Left ventricle myocardium inferior (tissue), 1 donor: ENCODE results near the gene FBXW11. TPM values are rescaled to one million over a fixed set of nuclear protein-coding genes. Genes with fewer than 3 reads are reported as not detected.
"Not testable (repeated sequence)": the region's sequence is repeated elsewhere in the genome, so short reads cannot be mapped to it uniquely, and the experiment has no call there.

Source experiments
- DNase-seq: peaks from one replicate; pipeline ENCODE4 v3.0.0-alpha.2; 2020
- H3K27ac ChIP-seq: fragments of 200-600 bp; replicated peaks from 2 replicates; pipeline ENCODE4 v1.8.0; 2021
- H3K27me3 ChIP-seq: fragments of 200-600 bp; 2 replicates; pipeline ENCODE4 v1.8.0; 2021; ENCODE audit warnings: low read depth
- H3K36me3 ChIP-seq: fragments of 200-600 bp; 2 replicates; pipeline ENCODE4 v1.8.0; 2021
- H3K4me1 ChIP-seq: fragments of 200-600 bp; 2 replicates; pipeline ENCODE4 v1.8.0; 2021
- H3K4me3 ChIP-seq: fragments of 200-600 bp; 2 replicates; pipeline ENCODE4 v1.8.0; 2021; ENCODE audit warnings: mild to moderate bottlenecking, moderate library complexity
- H3K9me3 ChIP-seq: fragments of 200-600 bp; replicated peaks from 2 replicates; pipeline ENCODE4 v1.8.0; 2021
- CTCF ChIP-seq: fragments of 200-600 bp; IDR thresholded peaks from 2 replicates; pipeline ENCODE4 v1.8.0; 2021; ENCODE audit warnings: antibody characterized with exemption, mild to moderate bottlenecking, borderline replicate concordance
- intact Hi-C: fragments of 100-400 bp; cut with micrococcal nuclease; formaldehyde crosslinking; loops from one replicate; pipeline ENCODE4 v1.11.0; 2022
- total RNA-seq: library from RNA; stranded (reverse); fragmentation: NEBNext Ultra II Directional; extraction: Animal tissue kit (Norgen Biotek cat#: 25700); gene quantifications from one replicate; pipeline ENCODE4 v1.2.1, GENCODE V29; 2021
- donor health status: DM: no; HTN: yes; CAD: no; lungs with severe emphysema.

The FBXW11 gene
- total RNA-seq, 1 donor from 2014 or later, result 69.0 TPM

DNA sequence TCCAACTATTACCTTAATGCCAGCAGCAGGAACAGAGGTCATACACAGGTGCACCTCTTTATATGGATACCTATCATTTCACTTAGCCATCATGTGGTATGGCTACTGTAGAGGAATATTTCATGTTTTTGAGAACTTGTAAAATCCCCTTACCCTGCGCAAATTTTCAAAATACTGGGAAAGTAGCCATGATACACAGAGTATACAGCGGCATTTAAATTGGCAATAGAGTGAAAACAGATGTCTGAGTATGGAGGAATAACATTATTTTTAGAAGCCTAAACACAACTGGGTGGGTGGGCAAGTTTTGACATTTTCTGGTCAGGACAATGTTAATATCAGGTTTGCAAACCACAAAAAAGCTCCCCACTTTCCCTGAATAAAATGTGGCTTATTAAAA, 111.4 kb downstream of the FBXW11 start:
- Histone ChIP-seq H3K27ac (no peak overlapping the region), H3K4me1 (peaks cover 49% of the 10 kb centered on the region), H3K36me3 (peaks cover 17% of the 10 kb centered on the region), H3K27me3 (no peaks in the 10 kb centered on the region), H3K9me3 (no peaks in the 10 kb centered on the region), H3K4me3 (no peak overlapping the region)
- no peak for DNase-seq
- no peak for TF ChIP-seq CTCF
- intact Hi-C loops, result no loop called here

GRCh38 chr5:171893290-171893886, 113.0 kb downstream of the FBXW11 start:
- H3K27me3 ChIP-seq, result no peaks in the 10 kb centered on the region
- no peaks in the 10 kb centered on the region for H3K9me3 ChIP-seq
- no peak for TF ChIP-seq CTCF
- DNase-seq, result no peak
- H3K4me1 ChIP-seq, result peaks cover 56% of the 10 kb centered on the region
- intact Hi-C loops, result no loop called here
- no peak overlapping the region for H3K4me3 ChIP-seq
- H3K27ac ChIP-seq, result no peak overlapping the region
- peaks cover 22% of the 10 kb centered on the region for H3K36me3 ChIP-seq

DNA sequence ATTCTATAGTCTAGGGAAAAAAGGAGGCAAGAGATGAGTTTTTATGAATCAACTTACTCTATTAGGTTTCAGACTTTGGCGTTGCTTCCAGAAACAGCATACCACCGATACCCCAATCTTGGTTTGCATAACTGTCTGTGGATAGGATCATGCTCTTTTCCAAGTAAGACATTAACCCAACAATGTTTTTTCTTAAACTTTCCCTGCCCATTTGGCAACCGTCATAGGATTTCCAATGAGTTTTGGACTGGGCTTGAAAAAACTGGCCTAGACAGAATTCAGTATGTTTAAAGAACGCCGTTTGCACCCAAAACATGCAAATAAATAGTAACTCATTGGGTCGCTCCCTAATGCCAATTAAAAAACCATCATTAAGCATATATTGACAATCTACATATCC, 114.8 kb downstream of the FBXW11 start:
- Histone ChIP-seq H3K4me3 (no peak overlapping the region), H3K9me3 (no peaks in the 10 kb centered on the region), H3K27ac (no peak overlapping the region), H3K36me3 (peaks cover 11% of the 10 kb centered on the region), H3K4me1 (peaks cover 66% of the 10 kb centered on the region), H3K27me3 (no peaks in the 10 kb centered on the region)
- DNase-seq, result no peak
- no peak for TF ChIP-seq CTCF
- intact Hi-C loops, result no loop called here

DNA sequence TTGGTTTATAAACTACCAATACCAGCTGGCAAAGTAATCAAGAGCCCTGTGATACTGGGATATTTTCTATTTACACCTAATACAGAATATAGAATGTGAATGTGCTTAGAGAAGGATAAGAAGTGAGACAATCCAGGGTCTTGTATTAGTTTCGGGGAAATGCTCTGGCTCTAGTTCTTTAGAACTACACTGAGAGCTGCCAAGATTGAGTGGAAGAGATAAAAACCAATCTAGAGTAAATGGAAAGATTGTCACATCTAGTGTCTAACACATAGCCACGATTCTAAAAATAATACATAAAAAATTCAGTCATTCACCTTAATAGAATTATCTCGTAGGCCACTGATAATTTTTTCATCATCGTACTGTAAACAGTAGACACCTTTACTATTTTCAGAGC, 115.3 kb downstream of the FBXW11 start:
- Histone ChIP-seq H3K36me3 (peaks cover 11% of the 10 kb centered on the region), H3K27ac (no peak overlapping the region), H3K27me3 (no peaks in the 10 kb centered on the region), H3K4me3 (no peak overlapping the region), H3K9me3 (no peaks in the 10 kb centered on the region), H3K4me1 (peaks cover 63% of the 10 kb centered on the region)
- DNase-seq, result no peak
- TF ChIP-seq CTCF, result no peak
- intact Hi-C loops, result no loop called here

DNA sequence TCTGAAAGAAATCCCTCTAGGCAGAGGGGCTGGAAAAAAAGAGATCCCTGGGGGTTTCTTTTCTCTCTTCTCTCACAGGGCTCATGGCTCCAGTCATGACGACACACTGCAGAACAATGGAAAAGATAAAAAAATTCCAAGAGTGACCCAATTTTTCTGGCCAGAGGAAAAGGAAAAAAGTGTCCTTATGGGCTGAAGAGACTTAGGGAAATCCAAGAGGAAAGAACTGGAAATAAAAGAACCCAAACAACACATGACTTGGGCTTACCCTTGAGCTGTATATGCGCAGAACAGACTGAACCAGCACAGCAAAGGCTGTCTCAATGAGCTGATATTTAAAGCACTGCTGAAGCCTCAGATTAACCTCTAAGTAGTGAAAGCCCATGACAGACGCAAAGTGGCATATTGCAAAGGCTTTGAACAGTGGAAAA, 118.4 kb downstream of the FBXW11 start:
- Histone ChIP-seq H3K4me3 (no peak overlapping the region), H3K27me3 (no peaks in the 10 kb centered on the region), H3K36me3 (peaks cover 32% of the 10 kb centered on the region), H3K27ac (peak overlapping the region; percentile 57), H3K9me3 (no peaks in the 10 kb centered on the region), H3K4me1 (peaks cover 42% of the 10 kb centered on the region)
- intact Hi-C loops, result no loop called here
- no peak for TF ChIP-seq CTCF
- DNase-seq, result no peak

GRCh38 chr5:171886037-171886436, 120.4 kb downstream of the FBXW11 start:
- H3K27ac ChIP-seq, intact Hi-C loops: not testable (repeated sequence)
- peaks cover 22% of the 10 kb centered on the region for H3K4me1 ChIP-seq

More at GRCh38 chr5:171886037-171886436, 120.4 kb downstream of the FBXW11 start:
- DNase-seq, H3K4me3 ChIP-seq, H3K27me3 ChIP-seq, H3K9me3 ChIP-seq: not testable (repeated sequence)
- H3K36me3 ChIP-seq, result peaks cover 35% of the 10 kb centered on the region
